Keratinocyte (primary cell): ENCODE data around the gene COL25A1.

Source experiments
- CTCF ChIP-seq, 3 experiments: IDR thresholded peaks in 1 of 3; conservative IDR thresholded peaks in 1 of 3; optimal IDR thresholded peaks in 1 of 3; 2 replicates in 2 of 3; 3 replicates in 1 of 3; pipeline versions ENCODE3 to v1.5.1; 2011; ENCODE audit warnings: low read length in 3 of 3, mild to moderate bottlenecking in 3 of 3, moderate library complexity in 2 of 3, control low read depth in 1 of 3, inconsistent platforms in 1 of 3; ENCODE audit not compliant: insufficient read depth in 2 of 3; ENCODE audit errors: extremely low read depth in 1 of 3
- EZH2 ChIP-seq: IDR thresholded peaks from one replicate; pipeline ENCODE4 v1.6.1; 2012; ENCODE audit warnings: inconsistent platforms, mild to moderate bottlenecking, low read length, moderate library complexity

DNA sequence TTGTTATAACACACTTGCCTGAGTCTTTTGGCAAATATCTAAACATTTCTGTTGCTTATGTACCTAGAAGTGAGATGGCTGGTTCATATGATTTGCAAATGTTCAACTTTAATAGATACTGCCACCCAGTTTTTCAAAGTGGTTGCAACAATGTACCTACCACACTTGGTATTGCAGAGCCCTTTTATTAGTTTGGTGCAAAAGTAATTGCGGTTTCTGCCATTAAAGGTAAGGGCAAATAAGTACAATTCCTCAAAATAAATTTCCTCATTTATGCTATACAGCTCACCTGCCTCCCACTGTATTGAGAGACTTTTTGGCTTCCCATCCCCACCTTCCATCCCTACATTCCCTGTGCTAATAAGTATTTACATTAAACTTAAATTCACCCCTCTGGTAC is 47.7 kb upstream of the COL25A1 start:
- TF ChIP-seq CTCF (optimal IDR thresholded peaks at IDR 0.05 in 1 of 3, IDR thresholded peaks at IDR 0.05 in 1 of 3, conservative IDR thresholded peaks at IDR 0.05 in 1 of 3; ENCODE audit: extremely low read depth in 1 of 3, insufficient read depth in 2 of 3, low read length in 3 of 3) = no peak
- TF ChIP-seq EZH2 = no peak
